D721Med (cell line): ENCODE measurements around the gene PPP2R5C.
"Not testable (repeated sequence)": the region's sequence is repeated elsewhere in the genome, so short reads cannot be mapped to it uniquely, and the experiment has no call there.

Experiments
- DNase-seq: peaks from one replicate; pipeline ENCODE4 v3.0.0; 2011; ENCODE audit warnings: low spot score; ENCODE audit not compliant: insufficient read length
- FAIRE-seq: peaks from 2 replicates; lab custom pipeline; 2011; peaks lifted over from hg19 to GRCh38; lab: Jason Lieb, UNC
- CTCF ChIP-seq: IDR thresholded peaks from 2 replicates; pipeline ENCODE4 v1.5.1; 2012; ENCODE audit warnings: mild to moderate bottlenecking, control low read depth; ENCODE audit not compliant: insufficient read depth; ENCODE audit errors: missing control alignments

The PPP2R5C gene

DNA sequence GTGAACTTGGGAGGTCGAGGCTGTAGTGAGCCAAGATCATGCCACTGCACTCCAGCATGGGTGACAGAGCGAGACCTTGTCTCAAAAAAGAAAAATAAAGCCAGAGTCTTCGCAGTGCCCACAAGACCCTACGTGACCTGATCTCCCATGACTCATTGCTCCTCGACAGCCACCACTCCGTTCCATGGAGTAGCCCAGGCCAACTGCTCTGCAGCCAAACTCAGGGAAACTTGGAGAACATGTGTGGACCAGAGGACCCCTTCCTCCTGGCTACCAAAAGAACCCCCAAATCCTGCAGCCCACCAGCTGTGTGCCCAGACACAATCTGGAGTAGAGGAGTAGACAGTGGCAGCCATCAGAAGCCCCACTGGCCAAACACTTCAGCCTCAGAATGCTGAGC is 32.1 kb upstream of the PPP2R5C start:
- FAIRE-seq (no peak), DNase-seq (no peak)
- no peak for TF ChIP-seq CTCF

- FAIRE-seq, DNase-seq: not testable (repeated sequence)
These were observed 31.4 kb upstream of the PPP2R5C start for GRCh38 chr14:101730157-101730556.

GRCh38 chr14:101730626-101731186 is 30.8 kb upstream of the PPP2R5C start:
- no peak for TF ChIP-seq CTCF
- DNase-seq (no peak), FAIRE-seq (no peak)

DNA sequence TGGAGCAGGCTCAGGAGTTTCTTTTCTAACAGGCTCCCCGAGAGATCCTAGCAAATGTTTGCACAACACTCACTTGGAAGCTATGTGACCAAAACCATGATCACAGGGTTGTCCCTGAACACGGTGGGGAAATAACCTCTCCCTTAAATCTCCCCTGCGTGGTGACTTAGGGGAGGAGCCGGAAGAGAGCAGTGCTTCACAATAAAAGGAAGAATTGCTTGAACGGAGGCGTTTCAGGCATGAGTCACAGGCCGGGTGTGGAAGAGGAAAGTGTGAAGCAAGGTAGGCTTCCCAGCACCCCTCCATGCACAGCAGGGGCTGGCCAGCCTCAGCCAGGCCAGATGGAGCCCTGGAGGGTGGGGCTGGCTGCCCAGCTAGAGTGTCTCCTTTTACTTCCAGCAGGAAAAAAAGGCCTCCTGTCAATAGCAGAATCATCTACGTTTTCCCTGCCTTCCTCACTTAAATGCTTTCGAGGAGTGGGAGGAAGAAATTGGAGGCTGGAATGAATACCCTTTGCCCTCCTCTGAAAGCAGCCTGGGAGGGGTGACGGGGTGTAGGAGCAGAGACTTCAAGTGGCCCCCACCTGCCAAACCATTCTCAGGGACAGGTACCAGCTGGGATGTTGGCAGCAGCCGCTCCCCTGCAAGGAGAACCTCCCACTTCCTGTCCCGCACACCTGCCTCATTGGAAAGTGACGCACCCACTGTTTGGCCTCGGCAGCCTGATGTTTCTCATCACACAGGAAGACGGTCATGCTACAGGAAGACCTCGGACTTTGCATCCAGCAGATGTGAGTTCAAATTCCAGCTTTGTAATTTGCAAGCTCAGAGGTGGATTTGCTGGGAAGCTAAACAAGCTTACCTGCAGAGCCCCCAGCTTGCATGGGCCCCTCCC is 30.1 kb upstream of the PPP2R5C start:
- TF ChIP-seq CTCF = no peak
- FAIRE-seq (no peak), DNase-seq (no peak)

DNA sequence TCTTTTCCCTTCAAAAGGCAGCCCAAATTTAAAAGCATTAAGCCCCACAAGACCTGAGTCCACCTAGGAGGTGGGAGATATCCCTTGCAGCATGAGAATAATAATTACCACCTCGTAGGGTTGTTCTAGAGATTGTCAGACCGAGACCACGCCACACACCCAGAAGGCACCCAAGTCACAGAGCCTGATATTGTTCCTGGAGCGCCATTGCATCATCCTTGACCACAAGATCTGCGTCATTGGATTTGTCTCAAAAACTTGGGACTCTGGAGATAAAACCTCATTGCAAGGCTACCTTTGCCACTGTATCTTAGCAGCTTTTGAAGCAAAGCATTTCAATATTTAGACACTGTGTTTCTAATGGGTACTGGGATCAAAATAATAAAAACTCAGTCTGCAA is 29.4 kb upstream of the PPP2R5C start:
- DNase-seq (no peak), FAIRE-seq (no peak)
- TF ChIP-seq CTCF = no peak

DNA sequence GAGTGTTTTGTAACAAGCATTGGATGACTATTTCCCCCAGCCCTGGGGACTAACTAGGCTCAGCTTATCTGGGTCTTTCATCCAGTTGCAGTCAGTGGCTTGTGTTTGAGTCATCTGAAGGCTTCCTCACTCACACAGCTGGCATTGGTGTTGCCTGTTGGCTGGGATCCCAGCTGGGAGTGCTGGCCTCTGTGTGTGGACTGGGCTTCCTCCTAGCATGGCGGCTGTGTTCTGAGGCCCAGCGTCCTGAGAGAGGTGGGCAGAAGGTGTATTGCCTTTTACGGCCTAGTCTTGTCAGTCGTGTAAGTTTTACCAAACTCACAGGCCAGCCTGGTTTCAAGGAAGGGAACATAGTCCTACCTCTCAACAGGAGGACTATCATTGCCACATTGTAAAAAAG is 28.3 kb upstream of the PPP2R5C start:
- TF ChIP-seq CTCF = no peak
- FAIRE-seq (no peak), DNase-seq (no peak)

- no peak for DNase-seq
- no peak for TF ChIP-seq CTCF
- FAIRE-seq = no peak
These were observed 27.2 kb upstream of the PPP2R5C start for GRCh38 chr14:101734246-101734847.
